SK-N-MC (cell line): ENCODE results near the gene ARSG.

Experiments
- DNase-seq: peaks from one replicate; pipeline ENCODE4 v3.0.0-alpha.2; 2011; ENCODE audit warnings: low read depth, low spot score
- H3K27ac ChIP-seq: fragments of 200-600 bp; sonication (generic); 2 replicates; pipeline ENCODE4 v1.5.1; 2016; ENCODE audit warnings: mixed run types
- H3K36me3 ChIP-seq: fragments of 200-600 bp; sonication (generic); 2 replicates; pipeline ENCODE4 v1.6.1; 2017; ENCODE audit warnings: antibody characterized with exemption, low read length, mixed read lengths; ENCODE audit not compliant: insufficient read depth
- H3K4me3 ChIP-seq: fragments of 200-600 bp; sonication (generic); 2 replicates; pipeline ENCODE4 v1.5.1; 2016
- H3K9ac ChIP-seq: fragments of 200-600 bp; sonication (generic); 2 replicates; pipeline ENCODE4 v1.8.0; 2017; ENCODE audit warnings: mixed run types, mixed read lengths; ENCODE audit not compliant: insufficient read length
- H3K9me3 ChIP-seq: fragments of 200-600 bp; sonication (generic); 2 replicates; pipeline ENCODE4 v1.6.1; 2017; ENCODE audit warnings: low read depth, mild to moderate bottlenecking, antibody characterized with exemption, low read length, moderate library complexity, mixed read lengths
- EZH2 ChIP-seq: fragments of 200-600 bp; sonication (generic); IDR thresholded peaks from one replicate; pipeline ENCODE4 v1.6.1; 2017; ENCODE audit warnings: antibody characterized with exemption
- FOXP2 ChIP-seq: optimal IDR thresholded peaks from 2 replicates; pipeline ENCODE3; 2011; ENCODE audit warnings: mild to moderate bottlenecking, moderate library complexity; ENCODE audit not compliant: insufficient read depth; ENCODE audit errors: extremely low read length, control extremely low read depth
- POLR2AphosphoS5 ChIP-seq: IDR thresholded peaks from 2 replicates; pipeline ENCODE4 v1.6.1; 2012; ENCODE audit warnings: mild to moderate bottlenecking, low read depth, low read length, borderline replicate concordance

Gene ARSG

DNA sequence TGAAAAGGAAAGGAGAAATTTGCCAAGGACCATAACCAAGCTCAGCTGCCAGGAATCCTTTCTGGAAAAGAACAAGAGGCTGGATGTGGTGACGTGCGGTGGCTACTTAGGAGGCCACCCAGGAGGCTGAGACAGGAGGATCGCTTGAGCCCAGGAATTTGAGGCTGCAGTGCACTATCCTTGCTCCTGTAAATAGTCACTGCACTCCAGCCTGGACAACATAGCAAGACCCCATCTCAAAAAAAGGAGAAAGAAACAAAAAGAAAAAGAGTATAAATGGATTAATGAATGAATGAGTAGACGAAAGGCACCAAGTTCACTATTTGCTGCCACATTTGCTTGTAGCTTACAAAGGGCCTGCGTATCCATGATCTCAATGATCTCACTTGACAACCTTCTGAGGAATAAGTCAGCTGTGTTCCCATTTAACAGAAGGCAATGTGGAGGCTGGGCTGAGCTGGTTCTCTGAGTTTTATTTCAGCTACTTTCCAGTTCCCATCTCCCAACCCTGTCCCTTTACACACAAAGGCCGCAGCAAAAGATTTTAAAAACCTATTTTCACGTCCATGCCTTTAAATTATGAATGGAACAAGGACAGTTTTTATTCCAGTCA is 29.8 kb downstream of the ARSG start:
- no peak overlapping the region for H3K4me3 ChIP-seq
- TF ChIP-seq EZH2: no peak
- no peak for TF ChIP-seq FOXP2
- TF ChIP-seq POLR2AphosphoS5: no peak

DNA sequence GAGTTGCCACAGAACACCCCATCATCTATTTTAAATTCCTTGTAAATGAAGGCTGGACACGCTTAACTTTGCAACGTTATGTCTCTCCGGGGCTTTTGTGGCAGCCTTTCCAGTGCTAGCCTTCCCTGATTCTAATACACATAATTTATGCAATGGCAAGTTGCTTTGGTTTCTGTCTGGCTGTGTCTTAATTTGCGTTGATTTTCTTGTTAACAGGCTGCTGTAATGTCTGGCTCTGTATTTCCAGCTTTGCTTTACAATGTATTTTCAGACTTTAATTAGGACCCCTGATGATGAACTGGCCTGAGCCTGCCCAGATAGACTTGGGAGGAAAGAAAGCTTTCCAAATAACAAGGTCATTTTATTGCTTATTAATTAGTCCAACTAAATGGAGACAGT is 30.3 kb downstream of the ARSG start:
- Histone ChIP-seq H3K4me3 (no peak overlapping the region), H3K36me3 (no peaks in the 10 kb centered on the region), H3K9ac (no peak overlapping the region), H3K27ac (no peak overlapping the region), H3K9me3 (no peaks in the 10 kb centered on the region)
- TF ChIP-seq EZH2 (no peak), FOXP2 (no peak), POLR2AphosphoS5 (no peak)
- no peak for DNase-seq

More for the DNA sequence above, 29.8 kb downstream of the ARSG start:
- no peak for DNase-seq
- no peaks in the 10 kb centered on the region for H3K9me3 ChIP-seq
- no peak overlapping the region for H3K27ac ChIP-seq
- H3K9ac ChIP-seq: no peak overlapping the region
- H3K36me3 ChIP-seq: no peaks in the 10 kb centered on the region

GRCh38 chr17:68322630-68323029 is 31.3 kb downstream of the ARSG start:
- Histone ChIP-seq H3K27ac (no peak overlapping the region), H3K4me3 (no peak overlapping the region), H3K36me3 (no peaks in the 10 kb centered on the region), H3K9me3 (no peaks in the 10 kb centered on the region), H3K9ac (no peak overlapping the region)
- DNase-seq: no peak
- TF ChIP-seq POLR2AphosphoS5 (no peak), EZH2 (no peak), FOXP2 (no peak)

- H3K4me3 ChIP-seq: no peak overlapping the region
- no peaks in the 10 kb centered on the region for H3K9me3 ChIP-seq
- H3K27ac ChIP-seq: no peak overlapping the region
- no peak for TF ChIP-seq FOXP2
- TF ChIP-seq EZH2: no peak
- TF ChIP-seq POLR2AphosphoS5: no peak
- DNase-seq: no peak
- H3K36me3 ChIP-seq: no peaks in the 10 kb centered on the region
- H3K9ac ChIP-seq: no peak overlapping the region
Measured at GRCh38 chr17:68324114-68324513, 32.8 kb downstream of the ARSG start.

GRCh38 chr17:68324654-68325336 is 33.5 kb downstream of the ARSG start:
- Histone ChIP-seq H3K9ac (no peak overlapping the region), H3K9me3 (no peaks in the 10 kb centered on the region), H3K4me3 (no peak overlapping the region), H3K36me3 (no peaks in the 10 kb centered on the region), H3K27ac (no peak overlapping the region)
- TF ChIP-seq FOXP2 (no peak), EZH2 (no peak), POLR2AphosphoS5 (no peak)
- no peak for DNase-seq

DNA sequence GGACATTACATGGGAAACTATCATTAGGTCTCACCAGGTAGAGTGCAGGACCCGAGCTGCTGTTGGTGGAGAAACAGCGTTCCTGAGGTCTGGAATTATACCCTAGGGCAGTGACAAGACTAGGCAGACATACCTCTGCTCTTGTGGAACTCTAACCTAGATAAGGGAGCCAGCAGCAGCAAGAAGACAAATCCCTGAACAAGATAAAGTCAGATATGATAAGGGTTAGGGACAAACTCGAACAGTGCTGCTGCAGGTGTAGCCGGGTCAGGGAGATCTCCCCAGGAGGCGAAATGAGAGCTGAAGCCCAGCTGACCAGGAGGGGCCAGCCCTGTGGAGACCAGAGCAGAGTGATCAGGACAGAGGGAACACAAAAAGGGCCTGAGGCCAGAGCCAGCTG is 34.7 kb downstream of the ARSG start:
- Histone ChIP-seq H3K4me3 (no peak overlapping the region), H3K9me3 (no peaks in the 10 kb centered on the region), H3K27ac (no peak overlapping the region), H3K36me3 (no peaks in the 10 kb centered on the region), H3K9ac (no peak overlapping the region)
- DNase-seq: no peak
- TF ChIP-seq POLR2AphosphoS5 (no peak), FOXP2 (no peak), EZH2 (no peak)

GRCh38 chr17:68326681-68327080 is 35.4 kb downstream of the ARSG start:
- H3K9me3 ChIP-seq: no peaks in the 10 kb centered on the region
- no peak overlapping the region for H3K4me3 ChIP-seq
- no peaks in the 10 kb centered on the region for H3K36me3 ChIP-seq
- no peak for TF ChIP-seq POLR2AphosphoS5
- no peak for TF ChIP-seq FOXP2
- TF ChIP-seq EZH2: no peak
- H3K27ac ChIP-seq: no peak overlapping the region
- H3K9ac ChIP-seq: no peak overlapping the region
- no peak for DNase-seq

GRCh38 chr17:68327823-68328557 is 36.7 kb downstream of the ARSG start:
- Histone ChIP-seq H3K9me3 (no peaks in the 10 kb centered on the region), H3K27ac (no peak overlapping the region), H3K4me3 (no peak overlapping the region), H3K9ac (no peak overlapping the region), H3K36me3 (no peaks in the 10 kb centered on the region)
- DNase-seq: no peak
- TF ChIP-seq EZH2 (no peak), POLR2AphosphoS5 (no peak), FOXP2 (no peak)
